Hematopoietic multipotent progenitor cell (in vitro differentiated cells): ENCODE results near the gene KMT5B. TPM values are rescaled to one million over a fixed set of nuclear protein-coding genes. Genes with fewer than 3 reads are reported as not detected.

ENCODE experiments used
- DNase-seq, 3 donors: peaks; one replicate each; pipeline ENCODE4 v3.0.0-alpha.2; 2011 to 2015; ENCODE audit warnings: low read depth in 2 of 3, low spot score in 2 of 3
- total RNA-seq: library from RNA; depleted of rRNA; stranded (reverse); fragments of >200 nt; gene quantifications from one replicate; pipeline ENCODE4 v1.2.3, GENCODE V29; 2012

Gene KMT5B
- total RNA-seq, 1 donor, result 16.7 TPM

- DNase-seq, result peak in 1 of 3 donors; percentile 17
Observed at GRCh38 chr11:68189082-68189481, 24.0 kb downstream of the KMT5B start.

DNA sequence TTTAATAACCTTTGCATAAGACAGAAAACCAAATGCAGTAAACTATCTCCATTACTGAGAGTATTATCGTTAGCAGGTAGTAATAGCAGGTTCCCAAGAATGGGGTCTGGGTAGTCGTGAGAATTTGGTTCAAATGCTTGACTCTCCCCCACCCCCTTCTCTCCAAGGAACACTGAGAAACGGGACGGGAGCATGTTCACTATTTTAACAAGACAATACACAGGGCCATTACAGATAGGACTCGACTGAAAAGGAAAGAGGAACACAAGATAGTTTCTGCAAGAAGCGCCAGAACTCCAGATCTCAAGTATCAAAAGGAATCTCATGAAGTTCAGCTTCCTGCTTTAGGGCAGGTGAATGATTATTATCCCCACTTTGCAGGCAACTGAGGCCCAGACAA, 27.0 kb downstream of the KMT5B start:
- no peak for DNase-seq

DNA sequence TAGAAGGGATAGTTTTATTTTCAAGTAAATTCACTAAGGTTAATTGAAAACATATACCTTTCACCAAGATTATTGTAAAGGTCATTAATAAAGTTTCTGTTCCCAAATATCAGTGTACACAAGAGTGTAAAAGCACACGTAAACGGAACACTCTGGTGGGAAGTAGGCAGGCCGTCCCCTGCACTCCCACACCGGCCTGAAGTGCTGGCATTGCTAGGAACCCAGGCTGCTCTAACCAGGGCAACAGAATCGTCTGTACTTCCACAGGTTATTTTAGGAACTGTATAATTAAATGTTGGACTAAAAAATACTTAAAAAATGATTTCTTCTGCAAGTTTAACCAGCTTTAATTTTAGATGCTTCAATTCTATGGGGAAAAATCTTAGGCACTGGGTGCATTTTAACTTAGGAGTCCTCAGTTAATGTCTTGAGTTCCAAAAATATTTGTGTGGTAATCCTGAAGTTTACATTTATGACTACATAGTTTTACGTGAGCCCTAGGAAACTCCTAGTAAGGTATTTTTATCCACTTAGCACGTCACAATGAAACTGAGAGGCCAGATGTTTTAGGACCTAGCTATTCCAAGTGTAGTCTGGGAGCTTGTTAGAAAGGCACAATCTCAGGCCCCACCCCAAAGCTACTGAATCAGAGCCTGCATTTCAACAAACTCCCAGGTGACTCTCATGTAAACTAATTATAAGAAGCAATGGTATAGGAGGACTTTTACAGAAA, 31.2 kb downstream of the KMT5B start:
- DNase-seq, result no peak

DNA sequence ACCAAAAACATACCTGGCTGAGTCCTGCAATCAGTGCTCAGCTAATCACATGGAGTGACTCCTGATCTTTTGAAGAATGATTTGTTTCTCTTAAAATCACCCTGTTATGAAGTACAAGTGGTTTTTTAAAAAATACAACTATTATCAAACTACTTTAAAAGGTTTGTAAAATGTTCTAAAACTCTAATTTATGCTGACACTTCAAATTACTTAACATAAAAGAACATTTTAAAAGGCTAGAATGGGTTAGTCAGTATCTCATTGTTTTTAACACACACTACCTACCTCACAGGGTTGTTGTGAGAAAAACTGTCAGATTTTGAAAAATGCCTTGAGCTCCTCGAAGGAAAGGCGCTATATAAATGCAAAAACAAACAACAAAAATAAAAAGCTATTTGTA, 33.2 kb downstream of the KMT5B start:
- no peak for DNase-seq

GRCh38 chr11:68177877-68178276, 35.2 kb downstream of the KMT5B start:
- no peak for DNase-seq

GRCh38 chr11:68173926-68174325, 39.2 kb downstream of the KMT5B start:
- DNase-seq, result no peak

- no peak for DNase-seq
Observed at GRCh38 chr11:68169442-68169841, 43.7 kb downstream of the KMT5B start.

DNA sequence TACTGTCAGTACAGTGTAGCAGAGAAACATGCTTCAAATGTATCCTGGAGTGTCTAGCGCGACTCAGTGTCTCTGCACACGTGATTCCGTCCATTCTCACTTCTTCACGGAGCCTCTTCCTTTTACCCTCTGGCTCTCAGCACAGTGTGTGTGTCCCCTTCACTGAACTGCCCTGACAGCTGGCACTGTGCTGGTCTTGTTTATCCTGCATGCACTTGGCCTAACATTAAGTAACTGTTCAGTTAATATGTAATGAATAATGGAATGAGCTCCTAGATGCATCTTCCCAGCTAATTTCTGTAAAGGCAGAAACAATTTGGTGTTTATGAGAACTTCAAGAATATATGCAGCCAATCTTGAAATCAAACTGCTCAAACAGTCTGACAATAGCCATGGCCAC, 44.4 kb downstream of the KMT5B start:
- DNase-seq, result no peak

DNA sequence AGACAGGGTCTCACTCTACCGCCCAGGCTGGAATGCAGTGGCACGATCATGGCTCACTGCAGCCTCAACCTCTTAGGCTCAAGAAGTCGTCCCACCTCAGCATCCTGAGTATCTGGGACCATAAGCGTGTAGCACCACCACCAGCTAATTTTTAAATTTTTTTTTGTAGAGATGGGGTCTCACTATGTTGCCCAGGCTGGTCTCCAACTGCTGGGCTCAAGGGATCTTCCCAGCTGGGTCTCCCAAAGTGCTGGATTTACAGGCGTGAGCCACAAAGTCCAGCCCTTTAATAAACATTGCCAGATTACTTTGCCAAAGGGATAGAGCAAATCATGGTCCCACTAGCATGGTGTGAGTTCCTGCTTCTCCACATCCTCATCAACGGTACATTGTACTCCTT, 45.6 kb downstream of the KMT5B start:
- no peak for DNase-seq

- no peak for DNase-seq
Observed at GRCh38 chr11:68166969-68167368, 46.1 kb downstream of the KMT5B start.

DNA sequence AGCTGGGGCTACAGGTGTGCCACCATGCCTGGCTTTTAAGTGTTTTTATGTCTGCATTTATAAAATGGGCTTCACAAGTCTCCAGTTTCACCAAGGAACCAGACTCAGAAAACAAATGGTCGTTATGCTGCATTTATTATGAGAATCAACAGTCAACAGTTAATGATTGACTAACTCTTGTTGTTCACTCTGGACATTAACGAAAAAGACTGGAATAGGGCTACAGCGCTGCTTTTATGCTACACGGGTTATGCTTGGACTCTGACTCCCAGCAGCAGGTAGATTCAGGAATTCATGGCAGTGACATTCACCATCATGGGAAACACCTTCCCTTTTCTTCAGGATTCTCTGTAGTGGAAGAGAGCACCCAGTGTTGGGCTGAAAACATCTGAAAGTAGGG, 47.5 kb downstream of the KMT5B start:
- no peak for DNase-seq

- no peak for DNase-seq
Observed at GRCh38 chr11:68164437-68164836, 48.7 kb downstream of the KMT5B start.

DNA sequence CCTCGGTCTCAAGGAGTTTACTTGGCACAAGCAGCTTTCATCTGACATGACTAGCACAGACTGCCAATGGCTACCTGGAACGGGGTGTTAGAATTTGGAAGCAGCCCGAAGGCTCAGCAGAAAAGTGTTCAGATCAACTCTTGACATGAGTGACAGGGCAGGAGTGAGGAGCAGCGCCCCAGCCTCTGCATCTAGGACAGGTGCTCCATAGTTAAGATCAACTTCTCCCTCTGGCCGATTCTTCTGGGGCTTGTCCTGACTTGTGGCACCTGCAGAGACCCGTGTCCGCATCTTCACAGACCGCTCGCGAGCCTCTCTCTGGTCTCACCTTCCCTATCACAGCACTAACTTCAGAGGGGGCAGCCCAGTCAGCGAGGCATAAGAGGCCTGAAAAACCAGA, 49.4 kb downstream of the KMT5B start:
- no peak for DNase-seq

- DNase-seq, result no peak
Observed at GRCh38 chr11:68160100-68160695, 52.9 kb downstream of the KMT5B start.

DNA sequence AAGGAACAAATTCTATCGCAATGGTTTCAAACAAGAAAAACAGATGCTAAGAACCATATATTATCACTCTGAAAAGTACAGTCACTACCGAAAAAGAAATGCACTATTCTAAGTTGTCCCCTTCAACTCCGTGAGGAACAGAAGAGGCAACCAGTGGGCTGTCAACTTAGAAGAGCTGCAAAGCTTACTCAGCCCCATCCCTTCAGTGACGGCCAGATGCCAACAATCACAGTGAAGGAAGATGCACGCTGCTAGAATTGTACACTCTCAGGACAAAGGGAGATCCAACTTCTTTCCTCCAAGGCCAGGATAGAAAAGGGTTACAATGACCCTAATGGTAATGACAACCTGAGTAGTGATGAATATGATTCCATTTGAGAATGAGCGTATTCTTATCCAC, 53.4 kb downstream of the KMT5B start:
- DNase-seq, result no peak

DNA sequence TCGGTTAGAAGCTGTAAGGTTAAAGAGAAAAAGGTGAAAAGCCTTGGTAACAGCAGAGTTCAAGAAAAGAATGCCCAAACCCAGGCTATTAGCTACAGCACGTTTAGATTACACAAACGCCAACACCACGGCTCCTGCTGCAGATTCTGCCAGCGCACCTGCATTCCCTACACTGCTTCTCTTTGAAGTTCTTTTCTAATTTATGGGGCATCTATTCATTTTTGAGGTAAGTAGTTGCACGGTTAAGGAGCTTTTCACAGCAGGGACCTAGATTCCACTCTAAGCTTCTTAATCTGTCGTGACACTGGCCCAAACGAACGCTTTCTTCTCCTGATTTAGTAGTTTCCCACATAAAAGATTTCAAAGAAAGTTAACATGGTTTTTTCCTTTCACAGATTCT, 53.9 kb downstream of the KMT5B start:
- no peak for DNase-seq

- DNase-seq, result no peak
Observed at GRCh38 chr11:68158580-68158979, 54.5 kb downstream of the KMT5B start.

DNA sequence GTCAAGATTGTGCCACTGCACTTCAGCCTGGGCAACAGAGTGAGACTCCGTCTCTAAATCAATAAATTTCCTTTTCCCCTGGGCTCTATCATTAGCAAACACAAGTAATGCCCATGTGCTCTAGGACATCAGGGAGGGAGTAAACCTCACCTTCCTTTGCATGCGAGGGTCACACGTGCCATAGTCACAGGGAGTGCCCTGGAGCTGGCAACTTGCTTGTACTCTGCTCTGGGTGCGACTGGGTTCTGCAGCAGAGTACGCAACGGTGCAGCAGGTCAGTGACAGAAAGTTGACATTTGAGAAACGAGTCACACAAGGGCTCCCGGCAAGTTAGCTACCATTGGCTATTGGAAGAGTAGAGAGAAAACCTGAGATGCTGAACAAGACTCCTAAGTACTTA, 59.4 kb downstream of the KMT5B start:
- no peak for DNase-seq

DNA sequence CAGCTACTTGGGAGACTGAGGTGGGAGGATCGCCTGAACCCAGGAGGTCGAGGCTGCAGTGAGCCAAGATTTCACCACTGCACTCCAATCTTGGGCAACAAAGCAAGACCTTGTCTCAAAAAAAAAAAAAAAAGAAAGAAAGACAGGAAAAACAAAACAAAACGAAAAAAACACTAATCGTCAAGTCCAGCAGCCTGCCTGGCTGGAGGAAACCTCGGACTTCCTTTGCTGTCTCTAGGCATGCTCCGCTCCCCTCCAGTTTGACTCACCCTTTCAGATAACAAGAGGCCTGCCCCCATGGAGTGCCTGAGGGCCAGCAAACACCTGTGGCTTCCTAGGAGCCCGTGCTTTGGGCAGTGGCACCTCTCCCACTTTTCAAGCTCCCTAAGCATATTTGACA, 63.1 kb downstream of the KMT5B start:
- peak in 2 of 3 donors; percentile 28 to 39 for DNase-seq

- no peak for DNase-seq
Observed at GRCh38 chr11:68149417-68149816, 63.7 kb downstream of the KMT5B start.

- DNase-seq, result no peak
Observed at GRCh38 chr11:68148879-68149278, 64.2 kb downstream of the KMT5B start.

- no peak for DNase-seq
Observed at GRCh38 chr11:68148071-68148805, 64.9 kb downstream of the KMT5B start.
